NCI-H128 (cell line): ENCODE data around the gene DUSP16.
A peak's percentile ranks its signal among the peaks of the same experiment; 100 is the strongest.
"Not testable (repeated sequence)": the region's sequence is repeated elsewhere in the genome, so short reads cannot be mapped to it uniquely, and the experiment has no call there.

ENCODE experiments used
- DNase-seq: peaks from one replicate; lab custom pipeline; 2025; ENCODE audit not compliant: unreplicated experiment; lab: John Stamatoyannopoulos, UW

The DUSP16 gene, protein sequence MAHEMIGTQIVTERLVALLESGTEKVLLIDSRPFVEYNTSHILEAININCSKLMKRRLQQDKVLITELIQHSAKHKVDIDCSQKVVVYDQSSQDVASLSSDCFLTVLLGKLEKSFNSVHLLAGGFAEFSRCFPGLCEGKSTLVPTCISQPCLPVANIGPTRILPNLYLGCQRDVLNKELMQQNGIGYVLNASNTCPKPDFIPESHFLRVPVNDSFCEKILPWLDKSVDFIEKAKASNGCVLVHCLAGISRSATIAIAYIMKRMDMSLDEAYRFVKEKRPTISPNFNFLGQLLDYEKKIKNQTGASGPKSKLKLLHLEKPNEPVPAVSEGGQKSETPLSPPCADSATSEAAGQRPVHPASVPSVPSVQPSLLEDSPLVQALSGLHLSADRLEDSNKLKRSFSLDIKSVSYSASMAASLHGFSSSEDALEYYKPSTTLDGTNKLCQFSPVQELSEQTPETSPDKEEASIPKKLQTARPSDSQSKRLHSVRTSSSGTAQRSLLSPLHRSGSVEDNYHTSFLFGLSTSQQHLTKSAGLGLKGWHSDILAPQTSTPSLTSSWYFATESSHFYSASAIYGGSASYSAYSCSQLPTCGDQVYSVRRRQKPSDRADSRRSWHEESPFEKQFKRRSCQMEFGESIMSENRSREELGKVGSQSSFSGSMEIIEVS

DNA sequence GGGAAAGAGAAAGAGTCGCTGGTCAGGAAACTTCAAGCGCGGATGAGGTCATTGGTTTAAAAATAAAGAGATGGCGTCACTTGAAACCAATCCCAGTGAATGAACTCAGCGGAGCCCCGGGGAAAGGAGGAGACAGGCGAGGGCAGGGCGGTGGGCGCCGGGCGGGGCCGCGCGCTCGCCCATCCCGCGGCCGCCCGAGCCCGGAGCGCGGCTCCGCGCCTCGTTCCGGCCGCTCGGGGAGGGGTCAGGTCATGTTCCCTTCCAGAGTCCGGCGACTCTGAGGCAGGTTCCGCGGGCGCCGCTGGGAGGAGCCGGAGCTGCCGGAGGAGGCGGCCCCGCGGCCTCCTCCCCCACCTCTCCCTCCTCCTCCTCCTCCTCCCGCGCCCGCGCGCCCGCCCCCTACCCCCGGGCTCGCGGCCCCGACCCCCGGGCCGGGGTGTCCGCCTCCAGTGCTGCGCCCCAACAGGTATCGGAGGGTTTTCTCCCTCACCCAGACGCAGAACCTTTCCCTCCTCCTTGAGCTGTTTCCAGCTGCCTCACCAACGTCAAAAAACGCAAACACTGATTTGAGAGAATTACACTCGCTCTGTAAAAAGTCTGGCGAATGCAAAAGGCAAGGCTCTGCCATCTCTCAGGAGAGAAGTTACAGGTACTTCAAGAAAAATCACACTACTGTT, at the start of gene DUSP16:
DUSP16 (minus strand) TSS at position 279 of the 677 bp plus-strand sequence. CDS start 41,765 bp downstream, outside the sequence.
- DNase-seq = peak; percentile 87

DNA sequence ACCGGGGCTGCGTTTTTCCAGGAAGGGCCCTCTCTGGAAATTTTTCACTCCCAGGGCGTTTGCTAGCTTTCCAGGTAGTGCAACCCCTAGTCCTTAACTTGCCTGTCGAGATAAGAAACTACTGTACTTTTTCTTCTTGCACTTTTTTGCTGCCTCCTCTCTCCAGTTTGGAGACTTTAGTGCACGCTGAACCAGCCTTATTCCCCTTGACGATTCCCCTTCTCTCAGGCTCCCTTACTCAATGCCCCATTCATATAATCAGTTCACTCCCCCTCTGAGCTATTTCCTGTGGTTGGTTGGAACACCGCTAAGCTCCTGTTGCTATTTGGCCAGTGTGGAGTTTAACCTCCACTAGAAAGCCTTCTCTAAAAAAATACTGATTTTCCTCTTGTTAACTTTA, 49.7 kb upstream of the DUSP16 start:
- no peak for DNase-seq

DNA sequence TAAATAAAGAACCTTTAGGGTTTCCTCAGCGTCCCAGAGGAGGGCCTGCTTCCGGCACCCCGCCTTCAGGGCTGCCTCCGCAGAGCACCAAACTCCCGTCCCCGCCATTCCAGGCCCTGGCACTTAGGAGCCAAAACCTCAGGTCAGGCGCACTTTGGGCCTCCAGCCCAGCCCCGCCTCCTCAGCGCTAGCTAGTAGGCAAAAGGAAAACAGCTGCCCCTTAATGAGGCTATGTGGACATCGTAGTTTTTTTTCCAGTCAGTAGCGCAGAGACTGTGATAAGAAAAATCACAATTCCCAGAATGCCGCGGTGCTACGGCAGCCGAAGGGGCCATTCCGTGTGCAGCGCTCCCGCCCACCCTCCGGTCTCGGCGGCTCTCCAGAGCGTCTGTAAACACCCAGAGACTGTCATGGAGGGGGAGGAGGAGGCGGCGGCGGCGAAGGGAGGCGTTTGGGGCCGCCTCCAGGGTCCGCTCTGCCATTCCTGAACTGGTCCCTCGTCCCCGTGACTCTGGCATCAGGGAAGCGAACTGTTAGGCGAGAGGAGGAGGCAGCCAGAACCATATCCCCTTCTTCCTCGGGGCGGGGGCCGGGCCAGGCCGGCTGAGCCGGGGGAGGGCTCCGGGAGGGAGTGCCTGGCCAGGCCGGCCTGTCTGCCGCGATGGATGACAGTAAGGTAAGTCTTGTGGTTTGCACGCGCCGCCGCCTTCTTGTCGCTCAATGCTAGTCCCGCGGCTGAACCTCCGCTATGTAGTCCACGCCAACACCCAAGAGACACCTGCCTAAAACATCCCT, 49.0 kb upstream of the DUSP16 start, which contains the start of gene CREBL2:
CREBL2 (plus strand) TSS at position 365 of the 795 bp plus-strand sequence; CDS start at position 662, 297 bp downstream.
- peak; percentile 93 for DNase-seq

DNA sequence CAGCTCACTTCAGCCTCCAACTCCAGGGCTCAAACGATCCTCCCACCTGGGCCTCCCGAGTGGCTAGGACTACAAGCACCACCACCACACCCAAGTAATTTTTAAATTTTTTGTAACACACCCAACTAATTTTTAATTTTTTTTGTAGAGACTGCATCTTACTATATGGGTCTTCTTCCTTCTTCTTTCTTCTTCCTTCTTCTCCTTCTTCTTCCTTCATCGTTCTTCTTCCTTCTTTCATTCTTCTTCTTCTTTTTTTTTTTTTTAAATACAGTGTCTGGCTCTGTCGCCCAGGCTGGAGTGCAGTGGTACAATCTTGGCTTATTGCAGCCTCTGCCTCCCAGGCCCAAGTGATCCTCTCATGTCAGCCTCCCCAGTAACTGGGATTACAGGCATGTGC, 48.0 kb upstream of the DUSP16 start:
- no peak for DNase-seq

DNA sequence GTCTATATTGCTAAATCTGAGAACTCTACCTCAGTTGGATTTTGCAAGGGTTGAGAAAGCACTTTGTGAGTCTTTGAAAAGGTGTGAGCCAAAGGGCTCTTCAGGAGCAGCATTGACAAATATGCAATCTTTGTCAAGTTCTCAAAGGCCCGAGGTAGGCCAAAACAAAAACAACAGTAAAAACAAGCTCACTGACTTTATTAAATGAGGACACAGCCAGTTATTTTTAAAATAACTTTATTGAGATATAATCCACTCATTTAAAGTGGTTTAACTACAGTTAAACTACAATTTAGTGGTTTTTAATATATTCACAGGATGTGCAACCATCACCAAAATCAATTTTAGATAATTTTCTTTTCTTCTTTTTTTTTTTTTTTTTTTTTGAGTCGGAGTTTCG, 47.0 kb upstream of the DUSP16 start:
- DNase-seq = no peak

DNA sequence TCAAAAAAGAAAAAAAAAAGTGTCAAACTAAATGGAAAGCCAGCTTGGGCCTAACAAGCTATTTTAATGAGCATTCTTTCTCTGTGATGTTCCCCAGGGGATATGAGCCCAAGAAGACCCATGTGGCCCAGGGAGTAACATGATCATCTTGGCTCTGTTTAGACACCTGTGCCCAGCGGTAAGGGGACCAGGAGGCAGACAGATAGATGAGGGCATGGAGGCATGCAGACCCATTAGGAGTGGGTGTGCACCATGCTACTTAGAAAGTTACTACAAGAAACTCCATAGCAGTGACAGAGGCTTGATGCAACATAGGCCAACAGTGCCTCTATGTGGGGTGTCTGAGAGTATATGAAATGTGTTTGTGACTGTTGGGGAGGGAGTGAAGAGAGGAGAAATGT, 45.9 kb upstream of the DUSP16 start:
- DNase-seq = no peak

DNA sequence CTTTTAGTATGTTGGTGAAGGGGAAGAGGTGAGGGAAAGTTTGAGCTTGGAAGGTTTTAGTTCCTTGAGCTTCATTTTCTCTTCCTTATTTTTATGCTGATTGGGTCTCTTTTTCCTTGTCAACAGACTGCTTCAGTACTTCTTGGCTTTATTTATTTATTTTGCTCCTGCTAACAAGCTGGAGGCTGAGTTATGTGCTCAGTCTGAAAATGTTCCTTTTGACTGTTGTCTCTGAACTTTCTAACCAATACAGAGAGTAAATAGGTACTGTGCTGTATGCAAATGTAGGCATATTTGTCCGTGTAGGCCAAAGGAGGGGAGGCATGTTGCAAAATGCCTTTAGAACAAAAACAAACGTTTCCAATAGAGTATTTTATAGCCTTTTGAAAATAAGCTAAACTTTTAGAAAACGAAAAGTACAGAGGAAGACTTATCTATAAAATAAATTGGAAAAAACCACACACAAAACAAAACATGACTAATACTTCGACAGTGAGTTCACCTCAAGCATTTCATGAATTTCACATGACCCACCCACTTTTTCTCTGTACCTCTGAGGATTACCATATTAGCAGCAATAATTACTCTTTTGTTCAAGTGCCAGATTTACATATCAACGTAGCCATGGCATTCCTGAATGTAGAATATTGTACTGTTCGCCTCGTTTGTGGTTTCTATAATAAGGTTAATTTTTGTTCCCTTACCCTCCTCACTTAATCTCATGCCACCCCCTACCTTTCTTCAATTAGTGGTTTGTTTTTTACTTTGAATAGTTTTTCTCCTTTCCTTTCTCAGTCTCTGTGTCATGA, 44.3 kb upstream of the DUSP16 start:
- no peak for DNase-seq

DNA sequence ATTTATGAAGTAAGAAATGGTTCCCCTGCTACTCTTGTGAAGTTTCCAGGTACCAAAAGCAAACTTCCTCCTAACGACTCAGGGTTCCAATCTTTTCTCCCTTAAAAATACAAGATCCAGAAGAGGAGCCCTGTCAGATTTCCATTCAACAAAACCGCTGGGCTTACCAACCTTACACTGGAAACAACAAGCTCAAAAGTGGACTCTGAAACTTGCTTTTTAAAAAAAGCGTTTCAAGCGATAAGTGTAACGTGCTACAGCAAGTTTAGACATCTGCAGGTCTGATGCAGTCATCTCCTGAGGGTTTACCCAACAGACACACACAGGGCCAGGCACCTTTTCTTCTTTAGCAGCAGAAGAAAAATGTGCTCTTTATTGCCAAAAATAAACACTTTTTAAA, 42.1 kb upstream of the DUSP16 start:
- no peak for DNase-seq

DNA sequence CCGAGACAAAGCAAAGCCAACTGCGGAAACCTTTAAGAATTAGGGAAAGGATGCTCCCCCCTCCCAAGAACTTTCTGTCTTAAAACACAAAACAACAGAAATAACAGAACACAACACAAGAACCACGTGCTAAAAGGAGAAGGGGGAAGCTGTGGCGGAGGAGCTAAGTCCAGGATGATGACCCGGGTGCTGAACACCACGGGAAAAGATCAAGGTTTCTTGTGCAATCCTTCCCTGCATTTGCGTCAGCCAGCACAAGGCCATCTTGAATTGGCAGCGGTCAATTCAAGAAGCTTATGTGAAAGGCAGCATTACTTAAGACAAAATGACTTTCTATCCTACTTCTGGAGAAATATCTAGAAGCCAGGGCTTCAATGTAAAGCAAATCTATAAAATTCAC, 38.0 kb upstream of the DUSP16 start:
- DNase-seq = no peak

DNA sequence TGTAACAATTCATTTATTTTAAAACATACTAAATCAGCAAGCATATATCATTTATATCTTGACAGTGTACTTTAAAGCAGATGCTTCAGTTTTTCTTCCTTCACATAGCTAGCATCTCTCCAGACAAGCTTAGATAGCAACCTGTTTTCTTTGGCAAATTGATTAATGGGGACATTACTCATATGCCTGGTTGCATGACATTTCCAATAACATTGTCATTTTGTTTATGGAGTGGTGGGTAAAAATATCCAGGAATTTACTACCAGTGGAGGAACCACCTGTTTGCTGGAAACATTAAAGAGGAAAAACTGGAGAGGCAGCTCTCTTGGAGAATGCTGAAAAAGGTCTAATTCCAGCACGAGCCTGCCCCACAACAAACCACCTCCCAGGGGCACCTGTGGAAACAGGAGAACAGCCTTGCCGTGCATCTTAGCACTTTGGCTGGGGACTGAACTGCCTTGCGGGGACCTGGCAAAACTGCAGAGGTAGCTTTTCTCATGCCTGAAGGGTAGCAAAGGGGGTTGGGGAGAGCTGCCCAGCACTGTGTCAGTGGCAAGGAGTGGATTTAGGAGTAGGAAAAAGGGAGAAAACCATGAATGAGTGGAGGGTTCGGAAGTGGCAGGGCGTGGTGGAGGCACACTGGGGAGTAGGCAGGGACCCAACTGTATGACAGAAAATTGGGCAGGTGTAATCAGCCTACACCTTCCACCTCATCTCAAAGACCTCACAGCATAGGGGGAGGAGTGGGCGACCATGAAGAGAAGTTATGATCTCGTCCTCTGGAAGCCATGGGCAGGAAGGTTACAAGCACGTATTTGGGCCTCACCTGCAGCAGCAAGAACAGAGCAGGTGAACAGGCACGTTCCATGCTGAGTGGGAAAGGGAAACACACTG, 37.3 kb upstream of the DUSP16 start:
- DNase-seq = no peak

DNA sequence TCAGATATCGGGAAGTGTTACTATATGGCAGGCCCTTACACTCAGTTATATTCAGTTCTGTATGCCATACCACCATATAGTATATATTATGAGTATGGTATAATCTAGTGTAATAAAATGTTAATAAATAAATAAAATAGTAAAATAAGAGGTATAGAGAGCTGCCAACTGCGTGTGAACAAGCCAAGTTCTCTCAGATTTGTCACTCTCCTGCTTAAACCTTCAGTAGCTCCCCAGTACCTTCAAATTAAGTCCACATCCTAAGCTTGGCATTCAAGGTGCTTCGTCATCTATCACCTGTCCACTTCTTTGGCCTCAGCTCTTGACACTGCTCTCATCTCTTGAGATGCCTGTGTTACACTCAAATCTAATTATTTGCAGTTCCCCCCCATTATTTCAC, 36.2 kb upstream of the DUSP16 start:
- DNase-seq = no peak

DNA sequence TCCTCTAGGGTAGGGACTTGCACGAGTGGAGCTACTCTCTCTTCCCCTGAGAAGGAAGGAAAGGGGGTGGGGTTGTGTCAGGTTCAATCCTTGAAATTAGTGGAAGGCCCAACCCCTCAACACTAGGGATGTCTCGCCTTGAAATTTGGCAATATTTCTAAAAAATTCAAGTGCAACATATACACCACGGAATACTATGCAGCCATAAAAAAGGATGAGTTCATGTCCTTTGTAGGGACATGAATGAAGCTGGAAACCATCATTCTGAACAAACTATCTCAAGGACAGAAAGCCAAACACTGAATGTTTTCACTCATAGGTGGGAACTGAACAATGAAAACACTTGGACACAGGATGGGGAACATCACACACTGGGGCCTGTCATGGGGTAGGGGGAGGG, 33.9 kb upstream of the DUSP16 start:
- not testable (repeated sequence) for DNase-seq

DNA sequence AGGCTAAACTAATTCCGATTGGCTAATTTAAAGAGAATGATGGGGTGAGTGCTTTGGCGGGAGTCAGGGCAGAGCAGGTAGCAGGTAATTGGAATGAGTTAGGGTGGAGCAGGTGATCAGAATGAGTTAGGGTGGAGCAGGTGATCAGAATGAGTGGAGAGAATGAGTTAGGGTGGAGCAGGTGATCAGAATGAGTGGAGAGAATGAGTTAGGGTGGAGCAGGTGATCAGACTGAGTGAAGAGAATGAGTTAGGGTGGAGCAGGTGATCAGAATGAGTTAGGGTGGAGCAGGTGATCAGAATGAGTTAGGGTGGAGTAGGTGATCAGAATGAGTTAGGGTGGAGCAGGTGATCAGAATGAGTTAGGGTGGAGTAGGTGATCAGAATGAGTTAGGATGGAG, 33.3 kb upstream of the DUSP16 start:
- DNase-seq = not testable (repeated sequence)

DNA sequence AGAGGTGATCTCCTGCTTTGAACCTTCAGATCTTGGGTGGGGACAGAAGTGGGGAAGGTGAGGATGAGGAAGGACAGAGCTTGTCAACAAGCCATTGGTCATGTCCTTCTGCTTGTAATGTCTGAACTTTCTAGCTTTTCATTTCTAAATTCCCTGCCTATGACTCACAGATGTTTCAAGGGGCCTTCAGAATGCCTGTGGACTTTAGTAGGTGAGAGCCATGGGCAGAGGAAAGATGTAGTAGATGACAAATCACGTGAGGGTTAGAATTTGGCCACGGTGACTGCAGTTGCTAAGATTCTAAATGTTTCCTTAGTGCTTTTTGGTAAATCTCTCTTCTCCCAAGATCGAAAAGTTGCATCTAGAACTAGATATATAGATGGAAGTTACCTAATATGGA, 30.3 kb upstream of the DUSP16 start:
- no peak for DNase-seq

DNA sequence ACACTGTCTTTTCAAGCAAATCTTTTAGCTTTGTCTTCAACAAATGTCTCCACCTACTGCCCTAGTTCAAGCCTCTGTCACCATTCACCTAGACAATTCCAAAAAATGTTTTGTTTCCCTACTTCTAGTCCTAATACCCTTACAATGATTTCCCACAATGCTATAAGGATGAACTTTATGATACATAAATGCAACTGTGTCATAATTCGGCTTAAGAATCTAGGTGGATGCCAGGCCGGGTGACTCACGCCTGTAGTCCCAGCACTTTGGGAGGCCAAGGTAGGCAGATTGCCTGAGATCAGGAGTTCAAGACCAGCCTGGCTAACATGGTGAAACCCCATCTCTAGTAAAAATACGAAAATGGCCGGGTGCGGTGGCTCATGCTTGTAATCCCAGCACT, 28.3 kb upstream of the DUSP16 start:
- no peak for DNase-seq

DNA sequence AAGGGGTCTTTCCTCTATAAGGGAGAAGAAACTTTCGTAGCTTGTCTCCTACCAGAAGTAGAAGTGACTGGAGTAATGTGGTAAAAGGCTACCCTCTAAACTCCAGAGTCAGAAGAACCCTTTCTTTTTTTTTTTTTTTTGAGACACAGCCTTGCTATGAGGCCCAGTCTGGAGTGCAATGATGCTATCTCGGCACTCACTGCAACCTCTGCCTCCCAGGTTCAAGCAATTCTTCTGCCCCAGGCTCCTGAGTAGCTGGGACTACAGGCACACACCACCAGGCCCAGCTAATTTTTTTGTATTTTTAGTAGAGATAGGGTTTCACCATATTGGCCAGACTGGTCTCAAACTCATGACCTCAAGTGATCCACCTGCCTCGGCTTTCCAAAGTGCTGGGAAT, 25.8 kb upstream of the DUSP16 start:
- not testable (repeated sequence) for DNase-seq

DNA sequence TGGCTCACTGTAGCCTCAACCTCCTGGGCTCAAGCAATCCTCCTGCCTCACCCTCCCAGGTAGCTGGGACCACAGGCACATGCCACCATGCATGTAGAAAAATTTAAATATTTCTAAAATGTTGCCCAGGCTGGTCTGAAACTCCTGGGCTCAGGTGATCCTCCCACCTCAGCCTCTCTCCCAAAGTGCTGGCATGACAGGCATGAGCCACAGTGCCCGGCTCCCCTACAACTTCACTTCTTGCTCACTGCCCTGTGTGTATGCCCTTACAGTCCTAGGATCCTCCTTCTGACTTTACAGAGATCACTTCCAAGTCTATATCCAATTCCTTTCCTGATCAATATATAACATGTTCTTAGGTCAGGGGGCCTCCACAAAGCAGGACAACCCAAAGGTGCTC, 25.2 kb upstream of the DUSP16 start:
- no peak for DNase-seq

DNA sequence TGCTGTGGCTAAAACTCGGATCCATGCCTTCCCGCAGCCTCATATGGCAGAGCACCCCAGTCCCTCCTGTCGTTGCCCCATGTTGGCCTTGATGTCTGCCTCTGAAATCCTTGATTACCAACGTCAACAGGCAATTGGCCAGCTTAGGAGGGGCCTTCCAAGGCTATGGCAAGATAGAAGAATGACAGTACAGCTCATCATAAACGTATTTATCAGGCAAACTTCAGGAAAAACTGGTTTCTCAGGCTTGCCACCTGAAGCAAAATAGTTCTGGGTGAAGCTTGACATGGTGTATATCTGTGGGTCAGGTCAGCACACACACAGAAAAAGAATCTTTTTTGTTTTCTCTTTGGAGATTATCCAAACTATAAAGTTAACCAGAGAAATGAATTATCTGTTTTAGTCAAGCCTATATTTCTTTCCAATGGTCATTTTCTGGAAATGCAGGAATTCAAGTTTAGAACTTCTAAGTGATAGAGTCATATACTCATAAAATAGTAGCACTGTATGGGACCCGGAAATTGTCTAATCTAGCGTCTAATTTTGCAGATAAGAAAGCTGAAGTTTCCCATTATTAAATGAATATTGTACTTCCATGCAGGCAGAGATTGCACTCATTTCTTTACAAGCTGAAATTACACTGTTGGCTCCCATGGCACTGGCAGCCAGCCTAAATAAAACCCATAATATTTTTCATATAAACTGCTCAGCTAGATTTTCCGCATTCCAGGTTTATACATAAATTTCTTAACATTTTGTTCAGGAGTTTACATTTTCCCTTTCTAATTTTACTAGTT, 24.4 kb upstream of the DUSP16 start:
- DNase-seq = no peak
